ENCODE measurements around the gene TMEM247.
A peak's percentile ranks its signal among the peaks of the same experiment; 100 is the strongest.
"Not testable (repeated sequence)": the region's sequence is repeated elsewhere in the genome, so short reads cannot be mapped to it uniquely, and the experiment has no call there.

The TMEM247 gene

GRCh38 chr2:46458763-46459500, 20.4 kb upstream of the TMEM247 start:
- no peak for DNase-seq (ENCODE audit: low spot score)

- no peak for DNase-seq (ENCODE audit: low spot score)
Measured at GRCh38 chr2:46459694-46460093, 19.7 kb upstream of the TMEM247 start.

DNA sequence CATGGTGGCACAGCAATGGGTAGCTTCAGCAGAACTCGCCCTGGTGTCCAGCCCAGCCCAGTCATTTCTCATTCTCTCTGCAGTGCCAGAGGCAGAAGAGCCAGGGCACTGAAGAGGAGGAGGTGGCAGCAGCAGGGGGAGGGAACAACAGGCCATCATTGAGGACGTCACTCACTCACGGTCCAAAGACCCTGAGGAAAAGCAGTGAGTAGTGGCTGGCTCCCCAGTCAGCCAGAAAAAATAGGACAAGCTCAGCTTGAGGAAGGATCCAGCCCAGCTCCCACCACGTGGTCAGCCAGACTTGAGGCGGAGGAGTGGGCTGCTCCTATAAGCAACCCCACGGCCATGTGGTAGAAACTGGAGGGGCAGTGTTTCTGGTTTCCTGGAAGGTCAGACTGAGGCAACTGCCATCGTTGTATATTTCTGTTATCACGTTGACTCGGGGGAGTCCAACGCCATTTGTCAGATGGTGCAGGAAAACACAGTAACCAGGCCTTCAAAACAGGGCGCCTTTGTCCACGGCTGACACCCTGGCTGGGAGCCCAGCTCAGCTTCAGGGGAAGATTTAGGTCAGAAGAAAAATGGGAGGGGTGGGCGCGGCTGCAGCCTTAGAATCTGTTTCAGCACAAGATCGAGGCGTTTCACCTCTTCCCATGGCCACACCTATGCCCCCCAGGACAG, 19.0 kb upstream of the TMEM247 start:
- peak; percentile 72 for DNase-seq (ENCODE audit: low spot score)

- peak; percentile 82 for DNase-seq (ENCODE audit: low spot score)
Measured at GRCh38 chr2:46461011-46461674, 18.2 kb upstream of the TMEM247 start.

DNA sequence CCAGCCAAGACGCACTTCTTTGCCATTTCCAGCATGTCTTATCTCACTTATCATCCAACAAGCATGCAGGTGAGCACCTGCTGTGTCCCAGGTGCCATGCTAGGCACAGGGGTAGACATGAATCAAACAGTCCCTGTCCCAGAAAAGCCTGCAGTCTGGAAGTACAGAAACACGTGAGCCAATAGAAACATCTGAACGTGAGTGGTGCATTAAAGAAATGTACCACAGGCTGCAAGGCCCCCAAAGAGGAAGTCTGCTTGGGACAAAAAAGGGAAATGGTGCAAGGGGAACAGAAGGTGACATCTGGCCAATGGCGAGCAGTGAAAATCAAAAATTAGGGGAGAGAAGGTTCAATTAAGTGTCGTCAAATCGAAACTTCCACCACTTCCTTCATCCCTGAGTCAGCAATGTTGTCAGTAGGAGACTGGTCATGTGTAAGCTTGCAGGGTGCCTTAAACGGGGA, 17.6 kb upstream of the TMEM247 start:
- DNase-seq (ENCODE audit: low spot score): no peak

DNA sequence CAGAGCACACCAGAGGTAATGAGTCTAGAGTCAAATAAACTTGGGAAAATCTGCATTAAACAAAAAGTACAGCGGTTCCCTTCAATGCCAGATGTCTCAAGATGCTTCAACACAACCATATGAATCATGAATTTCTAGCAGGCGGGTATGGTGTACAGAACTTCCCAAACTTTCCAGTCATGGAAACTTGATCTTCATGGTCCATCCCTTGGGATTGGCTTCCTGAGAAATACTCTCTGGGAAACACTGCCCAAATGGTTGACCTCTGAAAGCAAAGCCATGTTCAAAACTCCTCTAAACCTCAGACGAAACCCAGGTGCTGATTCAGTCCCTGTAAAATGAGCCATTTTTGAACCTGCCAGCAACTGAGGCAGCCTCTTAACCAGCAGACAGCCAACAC, 16.4 kb upstream of the TMEM247 start:
- no peak for DNase-seq (ENCODE audit: low spot score)

DNA sequence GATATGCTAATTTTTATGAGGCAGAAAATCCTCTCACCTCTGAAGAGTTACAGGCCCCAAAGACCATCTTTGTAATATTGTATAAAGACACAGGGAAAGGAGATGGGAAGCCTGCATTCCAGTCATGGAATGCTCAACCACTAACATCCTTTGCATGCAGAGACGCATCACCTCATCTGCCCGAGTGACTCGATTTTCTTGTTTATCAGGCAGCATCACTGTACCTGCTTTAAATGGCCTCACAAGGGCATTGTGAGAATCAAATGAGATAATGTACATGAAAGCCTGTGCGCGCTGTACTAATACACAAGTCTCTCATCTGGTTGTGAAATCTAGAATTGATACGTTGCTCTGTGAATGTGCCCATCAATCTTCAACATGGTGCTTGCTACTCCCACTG, 10.2 kb upstream of the TMEM247 start:
- no peak for DNase-seq (ENCODE audit: low spot score)

- no peak for DNase-seq (ENCODE audit: low spot score)
Measured at GRCh38 chr2:46469700-46470099, 9.7 kb upstream of the TMEM247 start.

- DNase-seq (ENCODE audit: low spot score): no peak
Measured at GRCh38 chr2:46470114-46470628, 9.2 kb upstream of the TMEM247 start.

DNA sequence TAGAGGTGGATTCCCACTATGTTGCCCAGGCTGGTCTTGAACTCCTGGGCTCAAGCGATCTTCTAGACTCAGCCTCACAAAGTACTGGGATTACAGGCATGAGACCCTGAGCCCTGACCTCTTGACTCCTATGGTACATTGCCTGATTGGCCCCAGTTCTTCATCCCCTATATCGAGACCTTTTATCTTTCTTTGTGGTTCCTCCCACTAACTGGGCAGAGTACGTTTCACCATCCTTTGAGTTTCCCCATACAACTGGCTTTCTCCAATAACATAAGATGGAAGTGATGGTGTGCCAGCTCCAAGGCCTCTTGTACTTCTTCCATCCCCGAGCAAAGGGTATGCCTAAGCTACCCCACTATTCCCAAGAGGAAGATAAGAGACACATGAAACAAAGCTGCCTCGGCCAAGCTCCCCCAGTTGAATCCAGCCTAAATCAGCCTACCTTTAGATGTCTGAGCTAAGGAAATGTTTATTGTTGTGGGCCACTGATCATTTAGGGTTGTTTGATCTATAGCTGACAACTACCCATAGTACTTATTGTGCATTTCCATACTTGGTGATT, 8.3 kb upstream of the TMEM247 start:
- no peak for DNase-seq (ENCODE audit: low spot score)

GRCh38 chr2:46471697-46472096, 7.7 kb upstream of the TMEM247 start:
- no peak for DNase-seq (ENCODE audit: low spot score)

DNA sequence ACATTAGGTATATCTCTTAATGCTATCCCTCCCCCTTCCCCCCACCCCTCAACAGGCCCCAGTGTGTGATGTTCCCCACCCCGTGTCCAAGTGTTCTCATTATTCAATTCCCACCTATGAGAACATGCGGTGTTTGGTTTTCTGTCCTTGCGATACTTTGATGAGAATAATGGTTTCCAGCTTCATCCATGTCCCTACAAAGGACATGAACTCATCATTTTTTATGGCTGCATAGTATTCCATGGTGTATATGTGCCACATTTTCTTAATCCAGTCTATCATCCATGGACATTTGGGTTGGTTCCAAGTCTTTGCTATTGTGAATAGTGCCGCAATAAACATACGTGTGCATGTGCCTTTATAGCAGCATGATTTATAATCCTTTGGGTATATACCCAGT, 7.2 kb upstream of the TMEM247 start:
- not testable (repeated sequence) for DNase-seq (ENCODE audit: low spot score)

- not testable (repeated sequence) for DNase-seq (ENCODE audit: low spot score)
Measured at GRCh38 chr2:46477462-46477861, 1.9 kb upstream of the TMEM247 start.

- no peak for DNase-seq (ENCODE audit: low spot score)
Measured at GRCh38 chr2:46477925-46478324, 1.4 kb upstream of the TMEM247 start.

GRCh38 chr2:46480562-46480961, 1.2 kb downstream of the TMEM247 start:
- DNase-seq (ENCODE audit: low spot score): no peak

GRCh38 chr2:46481198-46482193, 2.1 kb downstream of the TMEM247 start:
- peak; percentile 59 for DNase-seq (ENCODE audit: low spot score)

GRCh38 chr2:46482490-46482889, 3.1 kb downstream of the TMEM247 start:
- DNase-seq (ENCODE audit: low spot score): no peak

- no peak for DNase-seq (ENCODE audit: low spot score)
Measured at GRCh38 chr2:46485002-46485401, 5.6 kb downstream of the TMEM247 start.

DNA sequence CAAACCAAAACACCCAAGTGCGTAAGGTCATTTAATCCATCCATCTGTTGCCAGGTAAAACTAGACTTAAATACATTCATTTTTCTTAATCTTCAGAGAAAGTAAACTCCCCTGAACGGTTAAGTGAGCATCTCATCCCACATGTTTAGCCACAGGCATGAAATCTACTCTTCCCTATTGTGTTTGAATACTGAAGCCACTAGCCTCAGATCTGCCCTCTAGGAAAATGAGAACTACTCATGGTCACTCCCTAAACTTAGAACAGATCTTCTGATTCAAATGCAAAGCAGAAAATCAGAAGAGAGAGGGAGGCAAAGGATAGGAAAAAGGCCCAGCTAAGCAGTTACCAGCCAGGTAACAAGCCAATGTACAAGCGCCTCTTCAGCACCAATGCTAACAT, 7.1 kb downstream of the TMEM247 start:
- DNase-seq (ENCODE audit: low spot score): no peak

DNA sequence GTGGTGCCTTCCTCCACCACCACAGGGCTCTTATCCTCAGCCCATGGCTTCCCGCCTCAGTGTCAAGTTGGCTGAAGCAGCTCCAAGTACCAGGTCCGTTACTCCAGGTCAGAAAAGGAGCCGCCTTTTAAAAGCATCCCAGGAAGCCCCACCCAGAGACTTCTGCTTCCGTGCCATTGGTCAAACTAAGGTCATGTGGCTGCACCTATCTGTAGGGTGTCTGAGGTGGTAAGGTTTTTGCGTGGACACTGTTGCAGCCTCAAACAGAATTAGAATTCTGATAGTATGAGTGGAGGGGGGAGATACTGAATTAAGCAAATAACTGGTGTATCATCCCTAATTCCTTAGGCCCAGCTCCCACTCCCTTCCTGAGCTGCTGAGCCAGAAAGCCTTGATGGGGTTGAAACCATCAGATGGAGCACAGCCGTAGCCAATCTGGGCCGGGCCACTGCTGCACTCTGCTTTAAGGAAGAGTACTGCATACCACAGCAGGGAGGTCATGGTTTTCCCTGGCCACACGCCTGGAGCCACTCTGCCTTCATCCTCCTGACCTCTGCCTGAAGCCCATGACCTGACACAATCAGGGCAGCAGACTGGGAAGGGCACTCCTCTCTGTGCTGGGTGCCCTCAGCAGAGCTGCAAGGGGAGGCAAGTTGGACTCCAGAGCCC, 8.4 kb downstream of the TMEM247 start:
- DNase-seq (ENCODE audit: low spot score): no peak

- DNase-seq (ENCODE audit: low spot score): no peak
Measured at GRCh38 chr2:46488389-46488788, 9.0 kb downstream of the TMEM247 start.

Measured in COLO829 (cell line).